ENCODE results near the gene CASP14.

DNA sequence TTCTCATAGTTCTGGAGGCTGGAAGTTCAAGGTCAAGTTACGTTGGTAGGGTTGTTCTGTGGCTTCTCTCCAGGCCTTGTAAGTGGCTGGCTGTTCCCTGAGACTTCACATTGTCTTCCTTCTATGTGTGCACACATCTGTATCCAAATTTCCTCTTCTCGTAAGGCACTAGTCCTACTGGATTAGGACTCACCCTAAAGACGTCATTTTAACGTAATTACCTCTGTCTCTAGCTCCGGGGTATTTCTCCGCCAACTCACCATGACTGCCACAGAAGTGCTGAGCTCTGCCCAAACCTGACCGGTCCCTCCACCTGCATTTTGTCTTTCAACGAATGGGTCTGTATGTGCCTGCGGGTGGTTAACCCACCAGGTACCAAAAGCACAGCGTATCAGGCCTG lies 49.2 kb downstream of the CASP14 start:
- no peak for TF ChIP-seq CTCF (IDR thresholded peaks at IDR 0.05)
- TF ChIP-seq POLR2A (IDR thresholded peaks at IDR 0.05) = no peak

Data from gastroesophageal sphincter (tissue), 3 donors.